Mesodermal cell (in vitro differentiated cells): ENCODE measurements around the gene FBLN2.

Source experiments
- H3K27ac ChIP-seq: 2 replicates; pipeline ENCODE4 v1.7.0; 2013; ENCODE audit warnings: mild to moderate bottlenecking, low read depth, low read length, moderate library complexity; ENCODE audit not compliant: severe bottlenecking
- H3K36me3 ChIP-seq: 2 replicates; pipeline ENCODE4 v1.7.1; 2013; ENCODE audit warnings: mild to moderate bottlenecking, low read length, moderate library complexity; ENCODE audit not compliant: control insufficient read depth, insufficient read depth
- H3K4me1 ChIP-seq: one replicate; pipeline ENCODE4 v1.7.1; 2013; ENCODE audit warnings: mild to moderate bottlenecking, low read length; ENCODE audit not compliant: insufficient read depth, control insufficient read depth, poor library complexity, severe bottlenecking
- H3K4me3 ChIP-seq: 2 replicates; pipeline ENCODE4 v1.7.0; 2013; ENCODE audit warnings: low read length, control low read depth, mild to moderate bottlenecking; ENCODE audit not compliant: insufficient read depth, poor library complexity, severe bottlenecking; ENCODE audit errors: extremely low read depth
- H3K9me3 ChIP-seq: 2 replicates; pipeline ENCODE4 v1.7.1; 2013; ENCODE audit warnings: mild to moderate bottlenecking, low read length, moderate library complexity; ENCODE audit not compliant: control insufficient read depth
- WGBS, 2 experiments: methylation state at CpG; one replicate each; pipeline ENCODE4 v1.1.5; 2013; ENCODE audit warnings: missing lambda C conversion rate in 2 of 2; ENCODE audit not compliant: insufficient coverage in 2 of 2; 5-methylcytosine and 5-hydroxymethylcytosine counted together

FBLN2 gene

GRCh38 chr3:13653631-13654279 lies 104.8 kb downstream of the FBLN2 start:
- WGBS, 2 experiments: 69 to 75% methylated on average over 16 to 19 of the region's 20 CpGs

DNA sequence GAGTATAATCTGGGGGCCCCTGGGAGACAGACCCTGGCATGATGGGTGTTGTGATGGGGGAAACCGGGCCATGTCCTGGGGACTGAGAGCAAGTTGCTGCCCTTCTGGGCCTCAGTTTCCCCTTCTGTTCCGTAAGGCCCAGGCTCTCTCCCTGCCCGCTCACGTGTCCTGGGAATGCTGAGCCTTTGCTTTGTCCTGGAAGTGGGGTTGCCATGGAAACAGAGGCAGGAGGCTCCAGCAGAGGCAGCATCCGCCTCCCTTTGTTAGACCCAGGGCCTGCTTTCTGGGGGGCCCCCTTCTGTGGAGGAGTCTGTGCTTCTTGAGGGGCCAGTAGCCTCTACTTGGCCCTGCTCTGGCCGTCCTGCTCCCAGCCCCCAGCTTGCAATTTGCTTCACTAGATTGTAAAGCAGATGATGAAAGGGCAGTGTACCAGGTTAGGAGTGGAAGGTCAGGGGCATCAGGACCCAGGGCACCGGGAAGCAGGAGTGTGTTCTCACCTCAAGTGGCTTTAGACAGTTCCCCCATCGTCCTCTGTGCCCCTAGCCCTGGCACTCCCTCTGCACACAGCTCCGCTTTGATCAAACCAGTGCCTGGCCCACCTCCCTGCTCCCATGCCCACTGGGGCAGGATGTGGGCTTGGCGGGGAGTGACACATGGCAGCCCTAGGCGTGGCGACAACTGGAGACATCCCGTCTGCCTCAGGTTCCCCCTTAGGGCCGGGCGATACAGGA lies 105.6 kb downstream of the FBLN2 start:
- no peaks in the 10 kb centered on the region for H3K36me3 ChIP-seq
- H3K27ac ChIP-seq: no peak overlapping the region
- H3K4me3 ChIP-seq: no peak overlapping the region
- no peaks in the 10 kb centered on the region for H3K9me3 ChIP-seq
- WGBS, 2 experiments: 83 to 85% methylated on average over 11 to 14 of the region's 15 CpGs
- H3K4me1 ChIP-seq: no peaks in the 10 kb centered on the region

More at GRCh38 chr3:13653631-13654279, 104.8 kb downstream of the FBLN2 start:
- Histone ChIP-seq H3K9me3 (no peaks in the 10 kb centered on the region), H3K36me3 (no peaks in the 10 kb centered on the region), H3K4me1 (peaks cover 3% of the 10 kb centered on the region), H3K27ac (no peak overlapping the region), H3K4me3 (no peak overlapping the region)

DNA sequence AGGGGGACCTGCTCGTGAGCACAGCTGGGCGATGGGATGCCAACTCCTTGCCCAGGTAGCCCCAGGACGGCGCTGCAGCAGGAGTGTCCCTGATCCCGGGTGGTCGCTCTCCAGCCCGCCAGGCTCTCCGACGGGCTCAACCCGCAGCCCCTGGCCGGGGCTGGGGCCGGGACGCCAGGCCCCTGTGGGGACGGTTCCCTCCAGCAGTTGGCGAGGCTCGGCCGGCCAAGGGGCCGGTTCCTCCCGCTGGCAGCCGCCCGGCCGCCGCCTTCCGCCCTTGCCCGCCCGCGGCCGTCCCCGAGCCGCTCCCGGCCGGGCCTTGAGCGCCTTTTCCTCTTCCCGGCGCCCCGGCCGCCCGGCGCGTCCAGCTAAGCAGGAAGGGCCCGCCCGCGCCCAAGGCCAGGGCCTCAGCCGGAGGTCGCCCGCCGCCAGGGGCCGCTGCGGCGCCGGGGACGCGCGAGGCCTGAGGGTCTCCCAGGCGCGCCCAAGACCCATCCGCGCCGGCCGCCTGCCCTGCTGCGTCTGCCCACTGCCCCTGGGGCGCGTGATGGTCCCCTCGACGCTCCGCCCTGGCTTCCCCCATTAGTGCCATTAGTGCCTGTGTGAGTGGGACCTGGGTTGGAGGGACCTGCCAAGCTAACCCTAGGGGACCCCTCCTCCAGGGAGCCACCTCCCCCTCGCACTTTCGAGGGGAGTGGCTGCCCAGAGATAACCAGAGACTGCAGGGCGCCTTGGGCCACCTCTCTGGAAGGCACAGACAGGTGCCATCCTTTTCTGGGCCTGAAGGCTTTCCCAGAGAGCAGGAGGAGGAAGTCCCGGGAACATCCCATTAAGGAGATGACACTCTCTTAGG lies 106.4 kb downstream of the FBLN2 start:
- H3K4me3 ChIP-seq: no peak overlapping the region

GRCh38 chr3:13656584-13657301 lies 107.8 kb downstream of the FBLN2 start:
- no peak overlapping the region for H3K27ac ChIP-seq
- H3K36me3 ChIP-seq: no peaks in the 10 kb centered on the region
- WGBS, 2 experiments: 86 to 94% methylated on average over 6 to 8 of the region's 8 CpGs
- H3K4me3 ChIP-seq: no peak overlapping the region
- peaks cover 3% of the 10 kb centered on the region for H3K9me3 ChIP-seq
- H3K4me1 ChIP-seq: no peaks in the 10 kb centered on the region

More for the DNA sequence above, 106.4 kb downstream of the FBLN2 start:
- no peak overlapping the region for H3K27ac ChIP-seq
- H3K36me3 ChIP-seq: no peaks in the 10 kb centered on the region
- no peaks in the 10 kb centered on the region for H3K4me1 ChIP-seq
- peaks cover 3% of the 10 kb centered on the region for H3K9me3 ChIP-seq
- WGBS, 2 experiments: 11 to 13% methylated on average over 49 to 63 of the region's 70 CpGs

DNA sequence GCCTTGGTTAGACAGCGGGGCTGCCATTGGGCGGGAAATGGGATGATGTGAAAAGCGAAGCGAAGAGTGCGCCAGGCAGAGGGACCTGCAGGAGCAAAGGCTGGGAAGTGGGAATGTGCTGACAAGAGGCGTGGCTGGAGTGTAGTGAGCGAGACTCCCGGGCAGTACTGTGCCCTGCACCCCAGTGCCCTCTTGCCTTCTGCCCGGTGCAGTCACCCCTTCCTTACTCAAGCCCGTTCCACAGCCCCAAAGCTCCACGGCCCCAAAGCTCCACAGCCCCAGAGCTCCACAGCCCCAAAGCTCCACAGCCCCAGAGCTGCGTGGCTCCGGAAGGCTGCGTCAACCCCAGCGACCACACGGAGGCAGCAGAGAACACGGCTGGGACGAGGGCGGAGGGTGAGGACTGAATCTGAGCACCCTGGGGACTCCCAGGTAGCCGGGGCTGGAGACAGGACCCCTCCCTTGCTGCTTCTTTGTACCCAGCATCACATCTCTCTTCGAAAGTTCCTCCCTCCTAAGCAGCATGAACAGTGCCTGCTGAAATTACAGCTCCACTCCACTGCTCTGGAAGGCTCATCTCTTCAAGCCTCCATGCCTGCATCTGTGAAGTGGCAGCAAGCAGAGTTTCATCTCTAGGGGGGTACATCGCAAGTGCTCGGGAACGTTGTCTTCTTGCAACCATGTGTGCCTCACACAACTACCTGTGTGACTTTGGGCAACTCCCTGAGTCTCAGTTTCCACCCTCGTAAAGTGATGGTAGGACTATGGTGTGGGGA lies 108.9 kb downstream of the FBLN2 start:
- Histone ChIP-seq H3K4me3 (no peak overlapping the region), H3K9me3 (peaks cover 3% of the 10 kb centered on the region), H3K36me3 (no peaks in the 10 kb centered on the region), H3K4me1 (no peaks in the 10 kb centered on the region), H3K27ac (no peak overlapping the region)
- WGBS, 2 experiments: 15 to 19% methylated on average over 20 to 21 of the region's 25 CpGs

- peaks cover 3% of the 10 kb centered on the region for H3K9me3 ChIP-seq
- no peaks in the 10 kb centered on the region for H3K36me3 ChIP-seq
- no peak overlapping the region for H3K4me3 ChIP-seq
- no peaks in the 10 kb centered on the region for H3K4me1 ChIP-seq
- WGBS, 2 experiments: 84 to 87% methylated on average over 4 to 6 of the region's 8 CpGs
- H3K27ac ChIP-seq: no peak overlapping the region
These were observed 109.8 kb downstream of the FBLN2 start for GRCh38 chr3:13658681-13659080.

DNA sequence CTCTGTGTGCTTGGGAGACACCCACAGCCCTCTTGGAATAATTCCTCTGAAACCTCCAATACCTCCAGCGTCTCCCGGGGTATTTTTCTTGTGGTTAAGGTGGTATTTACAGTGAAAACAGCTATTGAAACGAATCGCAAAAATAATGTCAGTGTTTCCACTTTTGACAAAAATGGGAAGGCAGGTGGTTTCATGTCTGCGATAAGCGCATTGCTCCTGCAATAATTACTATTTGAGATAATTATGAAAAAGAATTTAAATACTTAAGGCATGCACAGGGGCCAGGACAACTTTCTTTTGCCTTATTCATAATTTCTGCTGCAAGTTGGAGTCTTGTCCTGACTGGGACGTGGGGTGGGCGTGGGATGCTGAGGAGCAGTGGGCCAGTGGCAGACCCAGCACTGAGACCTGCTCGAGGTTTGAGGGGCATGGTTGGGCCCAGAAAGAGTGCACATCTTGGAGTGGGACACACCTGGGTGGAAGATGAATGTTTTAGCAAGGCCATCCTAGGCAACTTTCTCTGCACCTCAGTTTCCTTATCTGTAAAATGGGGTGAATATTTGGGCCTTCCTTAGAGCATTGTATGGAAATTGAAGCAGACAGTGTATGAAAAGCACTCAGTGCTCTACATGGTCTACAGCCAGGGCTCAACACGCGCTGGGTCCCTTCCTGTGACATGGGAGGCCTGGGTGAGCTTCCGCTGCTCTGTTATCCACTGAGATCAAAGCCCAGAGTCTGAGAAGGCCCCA lies 110.5 kb downstream of the FBLN2 start:
- H3K4me3 ChIP-seq: no peak overlapping the region
- H3K36me3 ChIP-seq: no peaks in the 10 kb centered on the region
- peaks cover 3% of the 10 kb centered on the region for H3K9me3 ChIP-seq
- no peaks in the 10 kb centered on the region for H3K4me1 ChIP-seq
- no peak overlapping the region for H3K27ac ChIP-seq
- WGBS, 2 experiments: 90 to 99% methylated on average over 6 of the region's 12 CpGs

GRCh38 chr3:13660042-13660874 lies 111.3 kb downstream of the FBLN2 start:
- Histone ChIP-seq H3K36me3 (no peaks in the 10 kb centered on the region), H3K4me1 (no peaks in the 10 kb centered on the region), H3K9me3 (peaks cover 3% of the 10 kb centered on the region), H3K4me3 (no peak overlapping the region), H3K27ac (no peak overlapping the region)
- WGBS, 2 experiments: 82 to 90% methylated on average over 2 of the region's 3 CpGs

DNA sequence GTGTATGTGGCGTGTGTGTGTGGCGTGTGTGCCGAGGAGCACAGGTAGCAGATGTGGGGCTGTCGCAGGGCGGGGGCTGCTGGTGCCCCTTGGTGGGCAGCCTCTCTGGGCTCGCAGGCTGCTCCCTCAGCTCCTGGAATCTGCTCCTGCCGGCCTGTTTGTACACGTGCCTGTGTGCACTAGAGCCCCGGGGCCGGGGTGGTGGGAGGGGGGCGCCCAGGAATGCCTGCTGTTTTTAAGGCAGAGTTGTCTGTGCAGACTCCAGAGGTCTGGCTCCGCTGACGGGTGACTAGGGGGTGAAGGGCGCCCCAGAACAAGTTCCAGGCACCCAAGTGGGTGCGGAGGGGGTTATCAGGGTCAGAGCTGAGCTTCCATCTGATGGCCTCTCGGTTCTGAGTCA lies 112.2 kb downstream of the FBLN2 start:
- H3K9me3 ChIP-seq: peaks cover 3% of the 10 kb centered on the region
- H3K27ac ChIP-seq: no peak overlapping the region
- no peak overlapping the region for H3K4me3 ChIP-seq
- 87 to 88% methylated on average over 11 to 12 of the region's 16 CpGs for WGBS, 2 experiments
- no peaks in the 10 kb centered on the region for H3K4me1 ChIP-seq
- H3K36me3 ChIP-seq: no peaks in the 10 kb centered on the region
